ENCODE results near the gene TRMT112.
A peak's percentile ranks its signal among the peaks of the same experiment; 100 is the strongest.
"Not testable (repeated sequence)": the region's sequence is repeated elsewhere in the genome, so short reads cannot be mapped to it uniquely, and the experiment has no call there.

The TRMT112 gene

DNA sequence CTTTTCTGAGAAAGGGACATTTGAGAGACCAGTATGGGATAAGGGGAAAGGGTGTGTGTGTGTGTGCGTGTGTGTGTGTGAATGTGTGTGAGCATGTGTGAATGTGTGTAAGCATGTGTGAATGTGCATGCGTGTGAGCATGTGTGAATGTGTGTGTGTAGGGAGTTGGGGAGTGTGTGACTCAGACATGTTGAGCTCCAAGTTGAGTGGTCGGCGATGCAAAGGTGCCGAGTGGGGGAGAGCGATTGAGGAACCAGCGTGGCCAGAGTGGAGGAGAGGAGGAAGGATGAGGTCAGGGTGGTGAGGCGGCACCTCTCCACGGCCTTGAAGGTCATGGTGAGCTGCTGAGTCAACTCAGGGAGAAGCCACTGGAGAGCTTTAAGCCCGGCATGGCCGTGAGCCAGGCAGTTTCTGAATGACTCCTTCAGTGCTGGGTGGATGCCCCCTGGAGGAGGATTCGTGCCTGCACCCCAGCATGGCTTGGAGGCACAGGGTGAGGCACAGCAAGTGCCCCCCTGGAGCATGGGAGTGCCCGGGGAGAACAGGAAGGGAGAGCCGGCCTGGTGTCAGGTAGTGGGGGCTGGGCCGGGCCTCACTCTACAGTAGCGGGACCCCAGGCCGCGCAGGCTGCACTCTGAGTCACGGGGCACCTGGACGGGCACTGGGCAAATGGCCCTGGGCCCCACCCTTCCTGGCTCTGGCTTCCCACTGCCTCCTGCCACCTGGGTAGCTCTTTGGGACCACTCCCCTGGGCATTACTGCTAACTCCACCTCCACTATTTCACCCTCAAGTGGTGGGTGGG lies 14.4 kb upstream of the TRMT112 start:
- peak in 1 of 2 donors; percentile 55 for DNase-seq
- Histone ChIP-seq H3K9me3 (no peaks in the 10 kb centered on the region), H3K4me3 (no peak overlapping the region), H3K27me3 (no peaks in the 10 kb centered on the region), H3K4me1 (peaks cover 0 to 30% (median 22%) of the 10 kb centered on the region in 4 donors), H3K27ac (no peak overlapping the region), H3K36me3 (no peaks in the 10 kb centered on the region)
- TF ChIP-seq, protein P1, sequence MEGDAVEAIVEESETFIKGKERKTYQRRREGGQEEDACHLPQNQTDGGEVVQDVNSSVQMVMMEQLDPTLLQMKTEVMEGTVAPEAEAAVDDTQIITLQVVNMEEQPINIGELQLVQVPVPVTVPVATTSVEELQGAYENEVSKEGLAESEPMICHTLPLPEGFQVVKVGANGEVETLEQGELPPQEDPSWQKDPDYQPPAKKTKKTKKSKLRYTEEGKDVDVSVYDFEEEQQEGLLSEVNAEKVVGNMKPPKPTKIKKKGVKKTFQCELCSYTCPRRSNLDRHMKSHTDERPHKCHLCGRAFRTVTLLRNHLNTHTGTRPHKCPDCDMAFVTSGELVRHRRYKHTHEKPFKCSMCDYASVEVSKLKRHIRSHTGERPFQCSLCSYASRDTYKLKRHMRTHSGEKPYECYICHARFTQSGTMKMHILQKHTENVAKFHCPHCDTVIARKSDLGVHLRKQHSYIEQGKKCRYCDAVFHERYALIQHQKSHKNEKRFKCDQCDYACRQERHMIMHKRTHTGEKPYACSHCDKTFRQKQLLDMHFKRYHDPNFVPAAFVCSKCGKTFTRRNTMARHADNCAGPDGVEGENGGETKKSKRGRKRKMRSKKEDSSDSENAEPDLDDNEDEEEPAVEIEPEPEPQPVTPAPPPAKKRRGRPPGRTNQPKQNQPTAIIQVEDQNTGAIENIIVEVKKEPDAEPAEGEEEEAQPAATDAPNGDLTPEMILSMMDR (IDR thresholded peaks at IDR 0.05) = no peak
- intact Hi-C loops (cut with DNase I; ENCODE audit: low total_unique reads) = no loop called here

DNA sequence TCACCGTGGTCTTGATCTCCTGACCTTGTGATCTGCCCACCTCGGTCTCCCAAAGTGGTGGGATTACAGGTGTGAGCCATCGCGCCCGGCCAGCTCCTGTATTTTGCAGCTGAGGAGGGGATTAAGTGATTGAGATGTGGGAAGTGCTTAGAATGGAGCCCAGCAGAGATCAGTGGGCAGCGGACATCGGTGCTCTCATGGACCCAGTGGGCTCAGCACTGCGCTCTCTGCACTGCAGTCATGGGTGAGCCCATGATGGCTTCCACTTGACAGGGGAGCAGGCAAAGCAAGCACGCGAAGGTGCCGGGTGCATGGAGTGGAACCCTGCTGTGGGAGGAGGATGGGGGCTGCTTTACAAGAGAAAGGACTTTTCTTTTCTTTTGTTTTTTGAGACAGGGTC lies 13.5 kb upstream of the TRMT112 start:
- no peak overlapping the region for H3K4me3 ChIP-seq
- TF ChIP-seq, protein P1 (IDR thresholded peaks at IDR 0.05) = no peak
- H3K36me3 ChIP-seq = no peaks in the 10 kb centered on the region
- no peak overlapping the region for H3K27ac ChIP-seq
- DNase-seq = no peak
- intact Hi-C loops (cut with DNase I; ENCODE audit: low total_unique reads) = no loop called here
- H3K27me3 ChIP-seq = no peaks in the 10 kb centered on the region
- peaks cover 0 to 30% (median 22%) of the 10 kb centered on the region in 4 donors for H3K4me1 ChIP-seq
- H3K9me3 ChIP-seq = no peaks in the 10 kb centered on the region

DNA sequence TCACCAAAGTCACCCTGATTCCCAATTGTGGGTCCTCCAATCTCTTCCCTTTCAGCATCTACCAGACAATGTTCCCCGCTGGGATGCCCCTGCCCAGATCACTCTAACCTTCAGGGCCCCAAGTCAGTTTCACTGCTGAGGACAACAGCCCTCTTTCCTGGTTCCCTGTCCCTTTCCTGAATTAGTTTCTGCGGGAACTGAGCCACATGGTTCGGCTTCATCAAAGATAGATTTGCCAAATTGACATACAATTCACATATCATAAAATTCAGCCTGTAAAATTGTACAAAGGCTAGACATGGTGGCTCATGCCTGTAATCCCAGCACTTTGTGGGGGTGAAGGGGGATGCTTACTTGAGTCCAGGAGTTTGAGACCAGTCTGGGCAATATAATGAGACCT lies 10.6 kb upstream of the TRMT112 start:
- H3K4me1 ChIP-seq = peaks cover 0 to 31% (median 22%) of the 10 kb centered on the region in 4 donors
- no peak overlapping the region for H3K27ac ChIP-seq
- TF ChIP-seq, protein P1 (IDR thresholded peaks at IDR 0.05) = no peak
- DNase-seq = no peak
- no peak overlapping the region for H3K4me3 ChIP-seq
- no peaks in the 10 kb centered on the region for H3K9me3 ChIP-seq
- no peaks in the 10 kb centered on the region for H3K27me3 ChIP-seq
- H3K36me3 ChIP-seq = peaks cover 0 to 2% (median 0%) of the 10 kb centered on the region in 3 donors
- intact Hi-C loops (cut with DNase I; ENCODE audit: low total_unique reads) = no loop called here

DNA sequence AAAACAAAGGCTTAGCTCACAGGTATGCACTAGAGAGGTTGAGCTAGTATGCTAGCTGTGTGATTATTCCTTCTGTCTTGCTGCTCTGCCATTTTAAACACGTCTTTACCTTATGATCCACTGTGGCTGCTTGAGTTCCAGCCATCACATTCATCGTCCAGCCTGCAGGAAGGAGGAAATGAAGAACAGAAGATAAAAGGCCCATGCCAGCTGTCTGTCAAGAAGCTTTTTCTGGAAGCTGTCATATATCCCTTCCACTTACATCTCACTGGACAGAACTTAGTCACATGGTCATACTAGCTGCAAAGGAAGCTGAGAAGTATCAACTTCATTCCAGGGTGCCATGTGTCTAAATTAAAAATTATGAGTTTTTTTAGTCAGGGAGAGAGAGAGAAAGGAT lies 10.0 kb upstream of the TRMT112 start:
- Histone ChIP-seq H3K4me1 (peaks cover 0 to 35% (median 22%) of the 10 kb centered on the region in 4 donors), H3K27ac (no peak overlapping the region), H3K36me3 (peaks cover 0 to 8% (median 0%) of the 10 kb centered on the region in 3 donors), H3K4me3 (no peak overlapping the region), H3K27me3 (no peaks in the 10 kb centered on the region), H3K9me3 (no peaks in the 10 kb centered on the region)
- intact Hi-C loops (cut with DNase I; ENCODE audit: low total_unique reads) = no loop called here
- TF ChIP-seq, protein P1 (IDR thresholded peaks at IDR 0.05) = no peak
- DNase-seq = no peak

DNA sequence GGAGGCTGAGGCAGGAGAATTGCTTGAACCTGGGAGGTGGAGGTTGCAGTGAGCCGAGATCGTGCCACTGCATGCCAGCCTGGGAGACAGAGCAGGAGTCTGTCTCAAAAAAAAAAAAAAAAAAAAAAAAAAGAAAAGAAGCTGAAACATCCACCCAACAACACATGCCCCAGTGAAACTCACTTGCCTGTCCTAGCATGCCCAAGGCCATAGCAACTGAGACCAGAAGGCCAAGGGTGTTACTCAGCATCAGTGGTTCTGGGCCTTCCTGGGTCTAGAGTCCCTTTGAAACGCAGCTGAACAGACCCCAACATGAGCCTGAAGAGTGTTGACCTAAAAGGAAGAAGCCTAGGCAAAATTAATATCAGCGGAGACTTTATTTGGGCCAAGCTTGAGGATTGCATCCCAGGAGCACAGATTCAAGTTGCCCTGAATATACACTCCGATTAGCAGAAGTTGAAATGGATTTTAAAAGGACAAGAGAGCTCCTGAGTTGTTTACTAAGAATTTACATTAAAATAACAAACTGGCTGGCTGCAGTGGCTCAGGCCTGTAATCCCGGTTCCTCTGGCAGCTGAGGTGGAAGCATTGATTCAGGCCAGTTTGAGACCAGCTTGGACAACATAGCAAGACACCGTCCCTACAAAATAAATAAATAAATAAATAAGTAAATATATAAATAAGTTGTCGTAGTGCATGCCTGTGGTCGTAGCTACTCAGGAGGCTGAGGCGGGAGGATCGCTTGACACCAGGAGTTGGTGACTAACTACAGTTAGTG lies 7.5 kb upstream of the TRMT112 start:
- no peaks in the 10 kb centered on the region for H3K27me3 ChIP-seq
- H3K27ac ChIP-seq = no peak overlapping the region
- peaks cover 0 to 22% (median 12%) of the 10 kb centered on the region in 4 donors for H3K4me1 ChIP-seq
- DNase-seq = no peak
- TF ChIP-seq, protein P1 (IDR thresholded peaks at IDR 0.05) = no peak
- intact Hi-C loops (cut with DNase I; ENCODE audit: low total_unique reads) = no loop called here
- H3K9me3 ChIP-seq = no peaks in the 10 kb centered on the region
- peaks cover 0 to 27% (median 0%) of the 10 kb centered on the region in 3 donors for H3K36me3 ChIP-seq
- H3K4me3 ChIP-seq = no peak overlapping the region

DNA sequence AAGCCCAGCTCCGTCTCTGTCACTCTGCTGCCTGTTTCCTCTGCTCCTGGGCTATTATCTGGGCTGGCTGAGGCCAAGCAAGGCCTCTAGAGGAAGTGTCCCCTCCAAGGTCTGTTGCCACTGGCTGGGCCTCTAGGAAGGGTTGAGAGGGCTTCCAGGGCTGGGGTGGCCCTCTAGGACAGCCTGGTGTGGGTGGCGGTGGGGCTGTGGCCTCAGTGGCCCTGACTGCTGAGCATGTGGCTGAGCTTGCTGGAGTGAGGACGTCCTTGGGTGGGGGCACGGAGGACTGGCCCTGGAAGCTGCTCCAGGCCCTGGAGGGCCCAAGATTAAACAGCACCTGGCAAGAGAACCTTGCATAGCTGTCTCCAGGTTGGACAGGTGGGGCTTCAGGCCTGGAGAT lies 6.6 kb upstream of the TRMT112 start:
- Histone ChIP-seq H3K36me3 (peaks cover 0 to 27% (median 0%) of the 10 kb centered on the region in 3 donors), H3K4me1 (peaks cover 0 to 19% (median 10%) of the 10 kb centered on the region in 4 donors)
- H3K27me3 ChIP-seq; H3K4me3 ChIP-seq; intact Hi-C loops (cut with DNase I; ENCODE audit: low total_unique reads); DNase-seq; H3K9me3 ChIP-seq; H3K27ac ChIP-seq: not testable (repeated sequence)
